NCI-H226 (cell line): Measurements from ENCODE around the gene LBR.
"Not testable (repeated sequence)": the region's sequence is repeated elsewhere in the genome, so short reads cannot be mapped to it uniquely, and the experiment has no call there.

ENCODE experiments used
- DNase-seq: peaks from one replicate; pipeline ENCODE4 v3.0.0-alpha.2; 2015

Gene LBR

DNA sequence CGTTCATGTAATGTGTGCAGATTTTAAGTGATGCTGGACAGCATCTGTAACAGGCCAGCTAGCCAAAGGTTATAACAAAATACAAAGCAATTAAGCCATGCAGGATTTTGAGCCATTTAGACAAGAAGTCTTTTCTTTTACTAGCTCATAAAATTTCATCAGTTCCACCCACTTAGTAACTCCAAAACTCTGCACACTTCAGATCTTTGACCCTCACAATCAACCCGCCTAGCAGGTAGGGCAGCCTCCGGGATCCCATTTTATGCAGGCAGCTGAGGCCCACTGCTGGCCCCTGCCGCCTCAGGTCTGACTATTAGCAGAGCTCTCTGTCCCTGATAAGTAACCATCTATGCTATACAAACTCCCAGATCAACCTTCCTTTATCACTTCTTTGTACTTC lies 9.2 kb downstream of the LBR start:
- DNase-seq = no peak

DNA sequence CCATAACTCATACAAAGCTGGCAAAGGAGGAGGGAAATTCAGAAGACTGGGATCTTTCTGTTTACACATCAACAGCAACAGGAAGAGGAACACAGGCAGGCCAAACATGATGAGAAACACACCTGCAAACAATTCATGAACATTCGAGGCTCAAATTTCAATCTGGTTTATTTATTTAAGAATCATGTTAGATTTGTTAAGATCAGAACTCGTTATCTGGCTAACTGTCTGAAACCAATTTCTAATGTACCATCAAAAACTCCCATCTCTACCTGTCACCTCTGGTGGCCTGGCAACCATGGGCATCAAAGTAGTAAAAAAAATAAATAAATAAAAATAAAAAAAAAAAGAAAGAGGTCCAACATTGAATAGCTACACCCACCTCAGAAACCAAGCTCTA lies 9.8 kb downstream of the LBR start:
- DNase-seq = no peak

GRCh38 chr1:225415967-225416745 lies 11.7 kb downstream of the LBR start:
- DNase-seq = no peak

DNA sequence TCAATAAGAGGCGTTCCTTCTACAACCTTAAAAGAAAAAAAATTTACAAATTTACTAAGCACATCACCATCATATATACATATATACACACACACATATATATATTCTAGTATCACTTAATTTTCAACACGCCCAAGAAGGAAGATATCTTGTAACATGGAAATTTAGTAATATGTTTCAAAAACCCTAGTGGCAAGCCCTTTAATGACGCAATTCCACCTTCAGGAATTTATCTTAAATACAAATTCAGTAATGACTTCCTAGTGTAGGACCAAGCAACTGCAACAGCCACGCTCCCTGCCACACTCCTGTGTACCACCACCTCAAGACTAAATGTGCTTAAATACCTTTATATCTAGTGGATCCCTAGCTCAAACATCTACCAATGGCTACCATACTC lies 12.5 kb downstream of the LBR start:
- no peak for DNase-seq

- DNase-seq = no peak
Measured at GRCh38 chr1:225413708-225414375, 14.0 kb downstream of the LBR start.

- DNase-seq = no peak
Measured at GRCh38 chr1:225412803-225413351, 15.0 kb downstream of the LBR start.

DNA sequence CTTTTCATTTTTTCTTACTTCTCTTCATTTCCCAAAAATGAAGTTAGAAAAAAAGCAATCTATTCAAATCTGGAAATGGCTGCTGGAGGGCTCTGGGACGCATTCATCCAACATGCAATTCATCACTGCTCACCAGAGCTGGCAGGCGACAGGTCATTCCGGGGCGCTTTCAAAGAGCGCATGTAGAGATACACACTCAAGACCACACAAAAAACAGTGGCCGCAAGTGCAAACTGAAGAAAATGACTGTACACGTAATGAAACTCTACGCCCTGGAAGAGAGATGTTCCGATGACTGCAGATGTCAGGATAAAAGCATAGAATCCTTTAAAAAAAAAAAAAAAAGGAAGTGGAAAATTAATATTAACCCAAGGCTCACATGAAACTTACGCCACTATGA lies 15.5 kb downstream of the LBR start:
- no peak for DNase-seq

DNA sequence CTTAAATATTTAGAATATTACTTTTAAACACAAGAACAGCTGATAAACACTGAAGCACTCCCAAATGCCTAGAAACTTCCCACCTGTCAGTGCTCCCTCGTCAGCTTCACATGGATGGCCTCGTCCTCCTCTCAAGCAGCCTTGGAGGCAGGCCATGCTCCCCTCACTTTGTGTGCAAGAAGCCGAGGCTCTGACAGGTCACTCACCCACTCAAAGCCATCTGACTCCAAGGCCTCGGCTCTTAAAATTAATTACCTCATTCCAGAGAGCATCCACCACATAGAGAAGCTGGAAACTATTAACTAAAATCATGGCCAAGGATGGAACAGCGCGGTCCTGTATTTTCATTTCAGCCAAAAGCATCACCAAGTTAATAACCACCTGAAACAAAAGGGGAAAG lies 17.8 kb downstream of the LBR start:
- no peak for DNase-seq

- DNase-seq = no peak
Measured at GRCh38 chr1:225409051-225409450, 18.8 kb downstream of the LBR start.

GRCh38 chr1:225408249-225408648 lies 19.6 kb downstream of the LBR start:
- DNase-seq = no peak

GRCh38 chr1:225407755-225408154 lies 20.1 kb downstream of the LBR start:
- DNase-seq = no peak

GRCh38 chr1:225406976-225407725 lies 20.7 kb downstream of the LBR start:
- no peak for DNase-seq

GRCh38 chr1:225400968-225401367 lies 26.9 kb downstream of the LBR start:
- DNase-seq = no peak

DNA sequence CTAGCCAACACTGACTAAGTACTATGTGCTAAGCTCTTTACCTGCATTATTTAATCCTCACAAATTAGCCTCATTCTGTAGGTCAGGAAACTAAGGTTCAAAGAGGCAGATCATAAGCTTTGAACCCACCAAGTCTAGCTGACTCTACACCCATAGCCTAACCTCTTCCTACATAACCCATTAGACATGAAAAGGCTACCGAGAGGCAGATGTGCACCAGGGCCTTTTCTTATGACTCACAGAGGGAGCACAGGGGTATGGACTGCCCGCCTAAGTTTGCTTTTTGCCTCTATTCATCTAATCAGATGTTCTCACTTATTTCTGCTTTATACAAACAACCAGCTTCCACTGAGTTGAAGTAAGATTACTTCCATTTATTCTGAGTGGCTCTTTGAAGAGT lies 31.5 kb downstream of the LBR start:
- DNase-seq = no peak

- DNase-seq = no peak
Measured at GRCh38 chr1:225389843-225390242, 38.0 kb downstream of the LBR start.

DNA sequence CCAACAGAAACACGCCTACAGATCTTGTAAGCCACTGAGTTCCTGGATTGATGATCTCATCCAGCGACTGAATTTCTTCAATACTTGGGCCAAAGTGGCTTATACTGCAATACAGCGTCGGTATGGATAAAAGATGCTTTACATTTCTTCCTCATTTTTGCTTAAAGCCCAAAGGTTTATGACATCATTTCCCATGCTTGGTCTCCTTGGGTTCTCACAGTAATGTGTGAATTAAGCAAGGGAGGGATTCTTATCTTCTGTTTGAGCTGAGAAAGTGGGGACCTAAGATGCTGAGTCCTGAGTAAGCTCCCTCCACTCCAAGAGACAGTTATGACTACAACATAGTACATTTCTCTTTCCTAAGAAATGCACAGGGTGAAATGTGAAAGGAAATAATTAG lies 39.5 kb downstream of the LBR start:
- DNase-seq = no peak

DNA sequence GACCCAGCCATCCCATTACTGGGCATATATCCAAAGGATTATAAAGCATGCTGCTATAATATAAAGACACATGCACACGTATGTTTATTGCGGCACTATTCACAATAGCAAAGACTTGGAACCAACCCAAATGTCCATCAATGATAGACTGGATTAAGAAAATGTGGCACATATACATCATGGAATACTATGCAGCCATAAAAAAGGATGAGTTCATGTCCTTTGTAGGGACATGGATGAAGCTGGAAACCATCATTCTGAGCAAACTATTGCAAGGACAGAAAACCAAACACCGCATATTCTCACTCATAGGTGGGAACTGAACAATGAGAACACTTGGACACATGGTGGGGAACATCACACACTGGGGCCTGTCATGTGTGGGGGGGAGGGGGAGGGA lies 41.0 kb downstream of the LBR start:
- DNase-seq = not testable (repeated sequence)

- no peak for DNase-seq
Measured at GRCh38 chr1:225380691-225381090, 47.1 kb downstream of the LBR start.

- no peak for DNase-seq
Measured at GRCh38 chr1:225378880-225379279, 49.0 kb downstream of the LBR start.

GRCh38 chr1:225374996-225375395 lies 52.8 kb downstream of the LBR start:
- DNase-seq = no peak

DNA sequence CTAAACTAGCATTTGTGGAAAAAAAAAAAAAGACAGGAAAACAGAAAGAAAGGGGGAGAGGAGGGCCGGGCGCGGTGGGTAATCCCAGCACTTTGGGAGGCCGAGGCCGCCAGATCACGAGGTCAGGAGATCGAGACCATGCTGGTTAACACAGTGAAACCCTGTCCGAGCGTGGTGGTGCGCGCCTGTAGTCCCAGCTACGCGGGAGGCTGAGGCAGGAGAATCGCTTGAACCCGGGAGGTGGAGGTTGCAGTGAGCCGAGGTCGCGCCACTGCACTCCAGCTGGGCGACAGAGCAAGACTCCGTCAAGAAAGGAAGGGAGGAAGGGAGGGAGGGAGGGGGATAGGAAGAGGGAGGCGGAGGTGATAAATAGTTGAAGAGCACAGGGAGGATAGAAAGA lies 54.7 kb downstream of the LBR start:
- DNase-seq = no peak

GRCh38 chr1:225371366-225372010 lies 56.4 kb downstream of the LBR start:
- no peak for DNase-seq

- no peak for DNase-seq
Measured at GRCh38 chr1:225368036-225368552, 59.7 kb downstream of the LBR start.
